H1 (cell line): ENCODE measurements around the gene CMSS1. TPM values are rescaled to one million over a fixed set of nuclear protein-coding genes. Genes with fewer than 3 reads are reported as not detected.

Experiments
- CTCF ChIA-PET: fragments of 300-600 bp; sonication (Branson Sonifier 250); formaldehyde crosslinking; loops from one replicate; lab custom pipeline; 2021; ENCODE audit not compliant: partially characterized antibody; lab: Charles Lee
- POLR2A ChIA-PET: fragments of 300-600 bp; sonication (Branson Sonifier 250); formaldehyde crosslinking; loops from one replicate; lab custom pipeline; 2021; ENCODE audit warnings: inconsistent platforms; ENCODE audit not compliant: partially characterized antibody; lab: Charles Lee
- DNase-seq, 2 experiments: peaks; one replicate each; pipeline versions ENCODE4 v3.0.0 to v3.0.0-alpha.2; 2010 to 2022; ENCODE audit warnings: low spot score in 2 of 2, low read depth in 1 of 2, mixed read lengths in 1 of 2
- FAIRE-seq: peaks from 2 replicates; lab custom pipeline; 2011; peaks lifted over from hg19 to GRCh38; lab: Jason Lieb, UNC
- H2AFZ ChIP-seq: 2 replicates; pipeline ENCODE4 v1.8.1; 2012; ENCODE audit warnings: low read length, inconsistent platforms
- H2AK5ac ChIP-seq: 2 replicates; pipeline ENCODE4 v1.6.1; 2013; ENCODE audit warnings: low read depth, low read length
- H2BK120ac ChIP-seq: replicated peaks from 2 replicates; pipeline ENCODE3; 2013; ENCODE audit warnings: low read depth, low read length, inconsistent platforms
- H2BK12ac ChIP-seq: 2 replicates; pipeline ENCODE4 v1.6.1; 2013; ENCODE audit warnings: low read depth, low read length
- H2BK15ac ChIP-seq: 2 replicates; pipeline ENCODE4 v1.6.1; 2013; ENCODE audit warnings: low read length
- H2BK20ac ChIP-seq: 2 replicates; pipeline ENCODE4 v1.6.1; 2013; ENCODE audit warnings: low read length
- H2BK5ac ChIP-seq: 2 replicates; pipeline ENCODE4 v1.6.1; 2013; ENCODE audit warnings: low read depth, low read length
- H3K14ac ChIP-seq: 2 replicates; pipeline ENCODE4 v1.6.1; 2013; ENCODE audit warnings: inconsistent platforms; ENCODE audit not compliant: insufficient read length
- H3K18ac ChIP-seq: 2 replicates; pipeline ENCODE4 v1.6.1; 2013; ENCODE audit warnings: low read length; ENCODE audit errors: extremely low read depth
- H3K23ac ChIP-seq: 2 replicates; pipeline ENCODE4 v1.6.1; 2013; ENCODE audit warnings: inconsistent platforms; ENCODE audit not compliant: insufficient read length
- H3K23me2 ChIP-seq: 2 replicates; pipeline ENCODE4 v1.6.1; 2013; ENCODE audit warnings: low read depth, low read length
- H3K27ac ChIP-seq: 2 replicates; pipeline ENCODE4 v1.6.1; 2011; ENCODE audit warnings: low read depth, low read length, inconsistent platforms
- H3K27me3 ChIP-seq, 4 experiments: replicated peaks in 1 of 4; 1 replicate in 1 of 4; 2 replicates in 3 of 4; pipeline versions ENCODE4 v1.6.1 to v1.8.1; 2011 to 2013; ENCODE audit warnings: low read length in 3 of 4, mild to moderate bottlenecking in 3 of 4, inconsistent platforms in 2 of 4, mixed read lengths in 2 of 4, moderate library complexity in 1 of 4; ENCODE audit not compliant: control insufficient read depth in 3 of 4, insufficient read depth in 3 of 4; ENCODE audit errors: extremely low read depth in 1 of 4
- H3K36me3 ChIP-seq, 4 experiments: 2 replicates each; pipeline versions ENCODE4 v1.6.1 to v1.8.1; 2011 to 2013; ENCODE audit warnings: mild to moderate bottlenecking in 4 of 4, low read length in 3 of 4, moderate library complexity in 2 of 4, control low read depth in 1 of 4, inconsistent platforms in 1 of 4; ENCODE audit not compliant: insufficient read depth in 4 of 4, control insufficient read depth in 2 of 4
- H3K4ac ChIP-seq: replicated peaks from 2 replicates; pipeline ENCODE3; 2013; ENCODE audit warnings: low read length, low read depth, mixed read lengths, inconsistent platforms; ENCODE audit not compliant: insufficient read length
- H3K4me1 ChIP-seq, 4 experiments: replicated peaks in 1 of 4; 1 replicate in 1 of 4; 2 replicates in 3 of 4; pipeline versions ENCODE4 v1.6.1 to v1.8.1; 2011 to 2013; ENCODE audit warnings: low read length in 3 of 4, inconsistent platforms in 2 of 4, mixed read lengths in 1 of 4; ENCODE audit not compliant: insufficient read depth in 4 of 4, control insufficient read depth in 3 of 4
- H3K4me2 ChIP-seq, 2 experiments: 2 replicates each; pipeline versions ENCODE4 v1.6.1 to v1.8.1; 2011 to 2013; ENCODE audit warnings: low read depth in 2 of 2, low read length in 2 of 2, control low read depth in 1 of 2, inconsistent platforms in 1 of 2, mild to moderate bottlenecking in 1 of 2; ENCODE audit not compliant: insufficient read depth in 1 of 2
- H3K4me3 ChIP-seq, 4 experiments: fragments of 200-600, 300-600 bp in 1 of 4; sonication (generic), shearing (Covaris generic), sonication (Bioruptor Twin) in 1 of 4; 2 replicates each; pipeline versions ENCODE4 v1.5.1 to v1.8.1; 2011 to 2016; ENCODE audit warnings: low read length in 4 of 4, low read depth in 3 of 4, control low read depth in 2 of 4, inconsistent platforms in 2 of 4, mild to moderate bottlenecking in 2 of 4, mixed read lengths in 1 of 4, moderate library complexity in 1 of 4; ENCODE audit not compliant: insufficient read depth in 2 of 4; ENCODE audit errors: extremely low read depth in 1 of 4
- H3K56ac ChIP-seq: replicated peaks from 2 replicates; pipeline ENCODE3; 2013; ENCODE audit warnings: low read depth, mild to moderate bottlenecking, mixed read lengths, low read length, inconsistent platforms; ENCODE audit not compliant: insufficient read length
- H3K79me1 ChIP-seq: 2 replicates; pipeline ENCODE4 v1.6.1; 2013; ENCODE audit warnings: low read depth, low read length, control low read depth
- H3K79me2 ChIP-seq, 2 experiments: 2 replicates each; pipeline versions ENCODE4 v1.6.1 to v1.8.1; 2012 to 2013; ENCODE audit warnings: low read length in 2 of 2, mild to moderate bottlenecking in 2 of 2, inconsistent platforms in 1 of 2; ENCODE audit not compliant: insufficient read depth in 2 of 2, control insufficient read depth in 1 of 2
- H3K9ac ChIP-seq, 4 experiments: replicated peaks in 1 of 4; 1 replicate in 1 of 4; 2 replicates in 3 of 4; pipeline versions ENCODE4 v1.6.1 to v1.8.1; 2011 to 2013; ENCODE audit warnings: low read depth in 3 of 4, low read length in 3 of 4, control low read depth in 2 of 4, mild to moderate bottlenecking in 2 of 4, moderate library complexity in 2 of 4, inconsistent platforms in 1 of 4; ENCODE audit errors: extremely low read depth in 1 of 4
- H3K9me3 ChIP-seq, 2 experiments: 2 replicates each; pipeline versions ENCODE4 v1.6.1 to v1.8.1; 2012 to 2013; ENCODE audit warnings: mild to moderate bottlenecking in 2 of 2, moderate library complexity in 2 of 2, control low read depth in 1 of 2, inconsistent platforms in 1 of 2, low read depth in 1 of 2, low read length in 1 of 2, mixed read lengths in 1 of 2; ENCODE audit not compliant: insufficient read depth in 2 of 2
- H4K20me1 ChIP-seq, 2 experiments: replicated peaks in 1 of 2; 2 replicates each; pipeline versions ENCODE3 to v1.8.1; 2011 to 2013; ENCODE audit warnings: inconsistent platforms in 2 of 2, low read length in 2 of 2, mild to moderate bottlenecking in 1 of 2; ENCODE audit not compliant: insufficient read depth in 2 of 2, control insufficient read depth in 1 of 2
- H4K5ac ChIP-seq: 2 replicates; pipeline ENCODE4 v1.6.1; 2013; ENCODE audit warnings: low read length, low read depth, mixed read lengths, inconsistent platforms; ENCODE audit not compliant: insufficient read length
- H4K8ac ChIP-seq: 2 replicates; pipeline ENCODE4 v1.8.0; 2013; ENCODE audit warnings: mild to moderate bottlenecking, moderate library complexity, low read length, inconsistent platforms; ENCODE audit not compliant: insufficient read depth; ENCODE audit errors: extremely low read depth
- H4K91ac ChIP-seq: replicated peaks from 2 replicates; pipeline ENCODE3; 2013; ENCODE audit warnings: low read length, mixed read lengths, inconsistent platforms; ENCODE audit not compliant: insufficient read length
- BACH1 ChIP-seq: IDR thresholded peaks from 2 replicates; pipeline ENCODE4 v1.6.1; 2012; ENCODE audit warnings: low read length, improper control_type of control experiment
- BRCA1 ChIP-seq: IDR thresholded peaks from 2 replicates; pipeline ENCODE4 v1.6.1; 2012; ENCODE audit warnings: low read depth, low read length, improper control_type of control experiment
- CHD1 ChIP-seq: IDR thresholded peaks from 2 replicates; pipeline ENCODE4 v1.6.1; 2012; ENCODE audit warnings: low read depth, low read length, improper control_type of control experiment
- CTCF ChIP-seq, 3 experiments: IDR thresholded peaks; 1 replicate in 2 of 3; 2 replicates in 1 of 3; pipeline versions ENCODE4 v1.5.1 to v1.6.1; 2011; ENCODE audit warnings: low read length in 3 of 3, mild to moderate bottlenecking in 3 of 3, inconsistent platforms in 2 of 3, low read depth in 1 of 3, moderate library complexity in 1 of 3; ENCODE audit not compliant: insufficient read depth in 1 of 3; ENCODE audit errors: control extremely low read depth in 1 of 3
- HDAC6 ChIP-seq: IDR thresholded peaks from one replicate; pipeline ENCODE4 v1.7.1; 2012; ENCODE audit warnings: low read depth, mild to moderate bottlenecking, inconsistent platforms, low read length, moderate library complexity
- JUND ChIP-seq: IDR thresholded peaks from 2 replicates; pipeline ENCODE4 v1.6.1; 2011; ENCODE audit warnings: mild to moderate bottlenecking, improper control_type of control experiment, low read length
- KDM5A ChIP-seq: fragments of 200-600 bp; IDR thresholded peaks from 2 replicates; pipeline ENCODE4 v1.7.1; 2012; ENCODE audit warnings: mild to moderate bottlenecking, low read length, inconsistent platforms, mixed read lengths
- MAX ChIP-seq: IDR thresholded peaks from 2 replicates; pipeline ENCODE4 v1.6.1; 2012; ENCODE audit warnings: inconsistent platforms
- POLR2AphosphoS5 ChIP-seq: IDR thresholded peaks from 2 replicates; pipeline ENCODE4 v1.6.1; 2011; ENCODE audit warnings: low read depth, low read length
- SIN3A ChIP-seq, 2 experiments: IDR thresholded peaks in 1 of 2; conservative IDR thresholded peaks in 1 of 2; 2 replicates each; pipeline ENCODE4 v1.6.1; 2011 to 2012; ENCODE audit warnings: low read length in 2 of 2, improper control_type of control experiment in 1 of 2, low read depth in 1 of 2, mild to moderate bottlenecking in 1 of 2
- SRF ChIP-seq: IDR thresholded peaks from 2 replicates; pipeline ENCODE4 v1.6.1; 2011; ENCODE audit warnings: mild to moderate bottlenecking, low read depth, low read length, moderate library complexity
- TCF12 ChIP-seq: IDR thresholded peaks from 2 replicates; pipeline ENCODE4 v1.6.1; 2011; ENCODE audit warnings: low read depth, mild to moderate bottlenecking, low read length
- WGBS, 2 experiments: shearing (Covaris generic) in 1 of 2; methylation state at CpG; one replicate each; pipeline versions ENCODE4 v1.1.6 to v1.1.7; 2013 to 2015; ENCODE audit warnings: low lambda C conversion rate in 2 of 2, mixed read lengths in 2 of 2, inconsistent platforms in 1 of 2, low coverage in 1 of 2, missing lambda C conversion rate in 1 of 2; ENCODE audit not compliant: insufficient replicate concordance in 2 of 2, insufficient coverage in 1 of 2, insufficient read length in 1 of 2; ENCODE audit errors: extremely low coverage in 1 of 2, missing lambda C conversion rate in 1 of 2; 5-methylcytosine and 5-hydroxymethylcytosine counted together
- polyA plus RNA-seq, 7 experiments: library from polyadenylated mRNA; depleted of rRNA in 3 of 7; stranded (reverse) in 5 of 7; unstranded in 2 of 7; fragments of >200 nt in 5 of 7; fragments of 200-250 nt in 2 of 7; gene quantifications; 1 replicate in 5 of 7; 2 replicates in 1 of 7; 4 replicates in 1 of 7; pipeline versions ENCODE4 v1.2.1 to v1.2.3, GENCODE V29; 2011 to 2013; ENCODE audit warnings: missing spikeins in 2 of 7, mixed read lengths in 2 of 7
- total RNA-seq: library from RNA; stranded (reverse); fragmentation: NEBNext Ultra II Directional; extraction: Animal tissue kit (Norgen Biotek cat#: 25700); gene quantifications from 2 replicates; pipeline ENCODE4 v1.2.1, GENCODE V29; 2021

The CMSS1 gene
- total and polyA plus RNA-seq, 2 of the 8 experiments (the other 6 are each of a cell fraction or from before 2014, with no cell fraction given): 15.2 to 75.1 TPM

- no peaks in the 10 kb centered on the region for H3K23me2 ChIP-seq
- H2BK5ac ChIP-seq: no peak overlapping the region
- no peak overlapping the region for H4K91ac ChIP-seq
- no peak overlapping the region for H2BK20ac ChIP-seq
- H3K27ac ChIP-seq: no peak overlapping the region
- H3K79me1 ChIP-seq: no peaks in the 10 kb centered on the region
- H3K4me1 ChIP-seq: no peaks in the 10 kb centered on the region; a peak in 1 of 7 replicates
- no peak overlapping the region for H3K14ac ChIP-seq
- H2BK120ac ChIP-seq: no peak overlapping the region
- ChIA-PET CTCF (interaction anchor here (1.4 kb wide), 1 partner anchor 11 kb away, joined by 3 read pairs; no protein-coding TSS in a partner anchor), POLR2A (no interaction called here)
- peaks cover 4 to 7% of the 10 kb centered on the region in 2 experiments for H4K20me1 ChIP-seq
- no peak overlapping the region for H3K4me2 ChIP-seq
- H3K36me3 ChIP-seq: no peaks in the 10 kb centered on the region; a peak in 1 of 8 replicates
- no peak overlapping the region for H3K4ac ChIP-seq
- H3K18ac ChIP-seq: no peak overlapping the region
- H3K9ac ChIP-seq: no peak overlapping the region
- no peak overlapping the region for H3K23ac ChIP-seq
- no peak overlapping the region for H4K5ac ChIP-seq
- H3K27me3 ChIP-seq: peaks cover 0 to 12% (median 4%) of the 10 kb centered on the region in 4 experiments; a peak in 4 of 7 replicates
- no peak overlapping the region for H2BK12ac ChIP-seq
- H3K56ac ChIP-seq: no peak overlapping the region
- H3K4me3 ChIP-seq: no peak overlapping the region
- H3K79me2 ChIP-seq: no peaks in the 10 kb centered on the region
- 89% methylated on average over 2 of the region's 2 CpGs; no CpG with 5 or more reads in 1 of the 2 experiments for WGBS, 2 experiments
- H2AFZ ChIP-seq: no peak overlapping the region
- no peak overlapping the region for H4K8ac ChIP-seq
- no peak overlapping the region for H2BK15ac ChIP-seq
- DNase-seq (no peak), FAIRE-seq (no peak)
- no peak overlapping the region for H2AK5ac ChIP-seq
- no peaks in the 10 kb centered on the region for H3K9me3 ChIP-seq
- TF ChIP-seq CTCF (IDR thresholded peaks at IDR 0.05; ENCODE audit: control extremely low read depth in 1 of 3, insufficient read depth in 1 of 3, low read depth in 1 of 3, low read length in 3 of 3): no peak
- TF ChIP-seq POLR2AphosphoS5: no peak
- no peak for TF ChIP-seq BACH1
- no peak for TF ChIP-seq HDAC6
- TF ChIP-seq JUND: no peak
- TF ChIP-seq SIN3A (conservative IDR thresholded peaks at IDR 0.05 in 1 of 2, IDR thresholded peaks at IDR 0.05 in 1 of 2; ENCODE audit: low read depth in 1 of 2, low read length in 2 of 2): no peak
- no peak for TF ChIP-seq KDM5A
- TF ChIP-seq TCF12: no peak
- TF ChIP-seq SRF: no peak
- no peak for TF ChIP-seq CHD1
- no peak for TF ChIP-seq MAX
- TF ChIP-seq BRCA1: no peak
These were observed 46.6 kb downstream of the CMSS1 start for GRCh38 chr3:99864289-99864688.
